Hepatocyte (in vitro differentiated cells): ENCODE results near the gene SETBP1. TPM values are rescaled to one million over a fixed set of nuclear protein-coding genes. Genes with fewer than 3 reads are reported as not detected.

Experiments used
- DNase-seq: peaks from one replicate; pipeline ENCODE4 v3.0.0-alpha.2; 2016; ENCODE audit warnings: low spot score
- H2AFZ ChIP-seq: fragments of 200-600 bp; sonication (generic); 2 replicates; pipeline ENCODE4 v1.6.0; 2016; ENCODE audit warnings: antibody characterized with exemption, mild to moderate bottlenecking
- H3K27ac ChIP-seq: fragments of 200-600 bp; sonication (generic); 2 replicates; pipeline ENCODE4 v1.5.1; 2016; ENCODE audit warnings: mild to moderate bottlenecking
- H3K27me3 ChIP-seq: fragments of 200-600 bp; sonication (generic); 2 replicates; pipeline ENCODE4 v1.6.1; 2016
- H3K36me3 ChIP-seq: fragments of 200-600 bp; sonication (generic); replicated peaks from 2 replicates; pipeline ENCODE4 v1.5.1; 2016; ENCODE audit warnings: low read depth; ENCODE audit not compliant: insufficient read depth
- H3K4me1 ChIP-seq: fragments of 200-600 bp; sonication (generic); 2 replicates; pipeline ENCODE4 v1.5.1; 2016; ENCODE audit warnings: mild to moderate bottlenecking, moderate library complexity; ENCODE audit not compliant: insufficient read depth
- H3K4me2 ChIP-seq: fragments of 200-600 bp; sonication (generic); 2 replicates; pipeline ENCODE4 v1.6.0; 2016
- H3K4me3 ChIP-seq: fragments of 200-600 bp; sonication (generic); 2 replicates; pipeline ENCODE4 v1.5.1; 2016; ENCODE audit warnings: mild to moderate bottlenecking
- H3K79me2 ChIP-seq: fragments of 200-600 bp; sonication (generic); 2 replicates; pipeline ENCODE4 v1.6.0; 2017; ENCODE audit warnings: mild to moderate bottlenecking
- H3K9me2 ChIP-seq: fragments of 200-600 bp; sonication (generic); replicated peaks from 2 replicates; pipeline ENCODE4 v1.6.0; 2017; ENCODE audit warnings: mild to moderate bottlenecking; ENCODE audit not compliant: insufficient read depth
- H3K9me3 ChIP-seq: fragments of 200-600 bp; sonication (generic); 2 replicates; pipeline ENCODE4 v1.5.1; 2016; ENCODE audit warnings: low read depth, mild to moderate bottlenecking
- H4K20me1 ChIP-seq: fragments of 200-600 bp; sonication (generic); 2 replicates; pipeline ENCODE4 v1.6.0; 2016; ENCODE audit warnings: mild to moderate bottlenecking; ENCODE audit not compliant: insufficient read depth, poor library complexity, severe bottlenecking
- EZH2 ChIP-seq: fragments of 200-600 bp; sonication (generic); IDR thresholded peaks from 2 replicates; pipeline ENCODE4 v1.6.1; 2016; ENCODE audit warnings: antibody characterized with exemption, mild to moderate bottlenecking, borderline replicate concordance
- EZH2phosphoT487 ChIP-seq: fragments of 200-600 bp; sonication (generic); IDR thresholded peaks from one replicate; pipeline ENCODE4 v1.6.1; 2018; ENCODE audit warnings: antibody characterized with exemption, mild to moderate bottlenecking, low read depth, moderate library complexity; ENCODE audit not compliant: unreplicated experiment, severe bottlenecking
- WGBS: methylation state at CpG from one replicate; pipeline ENCODE4 v1.1.6; 2016; ENCODE audit warnings: low lambda C conversion rate; ENCODE audit errors: missing lambda C conversion rate; 5-methylcytosine and 5-hydroxymethylcytosine counted together
- polyA plus RNA-seq: library from polyadenylated mRNA; unstranded; fragments of >200 nt; fragmentation: Nextera tagmentation; extraction: Ambion mirVana; gene quantifications from 2 replicates; pipeline ENCODE4 v1.2.1, GENCODE V29; 2016
- total RNA-seq: library from RNA; depleted of rRNA; stranded (reverse); fragments of >200 nt; gene quantifications from 2 replicates; pipeline ENCODE4 v1.2.3, GENCODE V29; 2014
- TF ChIP-seq, protein P1 (sequence below): fragments of 200-600 bp; sonication (generic); IDR thresholded peaks from 2 replicates; pipeline ENCODE4 v1.5.1; 2016; ENCODE audit warnings: antibody characterized with exemption, mild to moderate bottlenecking; ENCODE audit not compliant: poor library complexity

Gene SETBP1
- total and polyA plus RNA-seq, 2 experiments from 2014 or later, result 10.3 to 21.1 TPM

GRCh38 chr18:44727291-44727690, 46.6 kb downstream of the SETBP1 start:
- Histone ChIP-seq H3K27me3 (no peaks in the 10 kb centered on the region), H3K4me3 (no peak overlapping the region), H3K9me3 (no peaks in the 10 kb centered on the region), H3K36me3 (no peaks in the 10 kb centered on the region), H4K20me1 (peaks cover 11% of the 10 kb centered on the region), H3K9me2 (no peaks in the 10 kb centered on the region), H3K79me2 (peaks cover 83% of the 10 kb centered on the region), H3K4me1 (peaks cover 42% of the 10 kb centered on the region), H2AFZ (no peak overlapping the region), H3K27ac (no peak overlapping the region), H3K4me2 (no peak overlapping the region)
- DNase-seq, result no peak
- WGBS, result 79% methylated on average over 4 of the region's 4 CpGs
- TF ChIP-seq, protein P1, sequence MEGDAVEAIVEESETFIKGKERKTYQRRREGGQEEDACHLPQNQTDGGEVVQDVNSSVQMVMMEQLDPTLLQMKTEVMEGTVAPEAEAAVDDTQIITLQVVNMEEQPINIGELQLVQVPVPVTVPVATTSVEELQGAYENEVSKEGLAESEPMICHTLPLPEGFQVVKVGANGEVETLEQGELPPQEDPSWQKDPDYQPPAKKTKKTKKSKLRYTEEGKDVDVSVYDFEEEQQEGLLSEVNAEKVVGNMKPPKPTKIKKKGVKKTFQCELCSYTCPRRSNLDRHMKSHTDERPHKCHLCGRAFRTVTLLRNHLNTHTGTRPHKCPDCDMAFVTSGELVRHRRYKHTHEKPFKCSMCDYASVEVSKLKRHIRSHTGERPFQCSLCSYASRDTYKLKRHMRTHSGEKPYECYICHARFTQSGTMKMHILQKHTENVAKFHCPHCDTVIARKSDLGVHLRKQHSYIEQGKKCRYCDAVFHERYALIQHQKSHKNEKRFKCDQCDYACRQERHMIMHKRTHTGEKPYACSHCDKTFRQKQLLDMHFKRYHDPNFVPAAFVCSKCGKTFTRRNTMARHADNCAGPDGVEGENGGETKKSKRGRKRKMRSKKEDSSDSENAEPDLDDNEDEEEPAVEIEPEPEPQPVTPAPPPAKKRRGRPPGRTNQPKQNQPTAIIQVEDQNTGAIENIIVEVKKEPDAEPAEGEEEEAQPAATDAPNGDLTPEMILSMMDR, result no peak
- TF ChIP-seq EZH2phosphoT487, result no peak
- no peak for TF ChIP-seq EZH2

- Histone ChIP-seq H3K4me2 (peak overlapping the region; percentile 38), H3K36me3 (no peaks in the 10 kb centered on the region), H3K79me2 (peaks cover 83% of the 10 kb centered on the region), H2AFZ (no peak overlapping the region), H3K4me3 (no peak overlapping the region), H4K20me1 (peaks cover 15% of the 10 kb centered on the region), H3K4me1 (peaks cover 53% of the 10 kb centered on the region), H3K9me2 (no peaks in the 10 kb centered on the region), H3K9me3 (no peaks in the 10 kb centered on the region), H3K27ac (peak overlapping the region; percentile 17), H3K27me3 (no peaks in the 10 kb centered on the region)
- TF ChIP-seq EZH2 (no peak), EZH2phosphoT487 (no peak)
- TF ChIP-seq, protein P1, result no peak
- 19% methylated on average over 5 of the region's 5 CpGs for WGBS
- peak; percentile 71 for DNase-seq
Measured at GRCh38 chr18:44729631-44730101, 49.0 kb downstream of the SETBP1 start.

DNA sequence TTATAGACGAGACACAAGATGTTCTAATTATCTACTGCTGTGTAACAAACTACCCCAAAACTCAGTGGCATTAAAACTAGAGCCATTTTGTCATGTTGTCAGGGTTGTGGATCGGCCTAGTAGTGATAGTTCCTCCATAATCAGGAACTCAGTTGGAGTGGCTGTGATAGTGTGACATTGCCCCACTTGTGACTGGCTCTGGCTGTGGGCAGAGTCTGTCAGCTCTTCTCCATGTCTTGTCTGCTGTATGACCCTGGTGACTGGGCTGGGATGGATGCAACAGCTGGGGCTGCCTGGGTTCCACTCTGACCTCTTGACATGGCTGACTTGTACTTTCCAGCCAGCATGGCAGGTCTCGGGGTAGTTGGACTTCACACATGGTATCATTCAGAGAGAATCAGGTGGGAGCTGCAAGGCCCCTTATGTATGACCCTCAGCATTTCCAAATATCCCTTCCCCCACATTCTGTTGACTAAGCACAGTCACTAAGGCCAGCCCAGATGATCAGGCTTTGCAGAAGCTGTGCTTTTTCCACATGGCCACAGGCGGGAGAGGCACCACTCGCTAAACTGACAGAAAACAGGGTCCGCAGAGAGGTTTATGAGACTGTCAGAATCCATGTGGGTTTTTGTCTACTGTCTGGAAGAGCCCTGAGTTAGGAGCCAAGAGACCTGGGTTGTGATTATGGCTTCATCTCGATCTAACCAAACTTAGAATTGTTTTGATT, 50.3 kb downstream of the SETBP1 start:
- peaks cover 83% of the 10 kb centered on the region for H3K79me2 ChIP-seq
- TF ChIP-seq EZH2phosphoT487 (no peak), EZH2 (no peak)
- TF ChIP-seq, protein P1, result no peak
- peak overlapping the region; percentile 43 for H3K27ac ChIP-seq
- H3K36me3 ChIP-seq, result no peaks in the 10 kb centered on the region
- H3K9me3 ChIP-seq, result no peaks in the 10 kb centered on the region
- peaks cover 15% of the 10 kb centered on the region for H4K20me1 ChIP-seq
- H3K4me3 ChIP-seq, result no peak overlapping the region
- peak overlapping the region; percentile 38 for H3K4me2 ChIP-seq
- WGBS, result 64% methylated on average over 7 of the region's 7 CpGs
- no peaks in the 10 kb centered on the region for H3K27me3 ChIP-seq
- H2AFZ ChIP-seq, result no peak overlapping the region
- H3K4me1 ChIP-seq, result peaks cover 49% of the 10 kb centered on the region
- no peak for DNase-seq
- H3K9me2 ChIP-seq, result no peaks in the 10 kb centered on the region
